Natural killer cell (primary cell): Measurements from ENCODE around the gene S100A7A. TPM values are rescaled to one million over a fixed set of nuclear protein-coding genes. Genes with fewer than 3 reads are reported as not detected.

Experiments
- ATAC-seq, 3 donors: fragments of 150-1000 bp in 2 of 3; fragments of 200-7000 bp in 1 of 3; cut with Tn5 transposase; 1 replicate in 1 of 3; 2 replicates in 2 of 3; pipeline ENCODE4 v1.10.0; 2021; ENCODE audit warnings: mild to moderate bottlenecking in 2 of 3, moderate library complexity in 2 of 3
- DNase-seq, 2 donors: peaks; one replicate each; pipeline versions ENCODE4 v3.0.0 to v3.0.0-alpha.2; 2013 to 2021; ENCODE audit warnings: mixed read lengths in 1 of 2
- H3K27ac ChIP-seq: one replicate; pipeline ENCODE4 v1.5.1; 2013; ENCODE audit warnings: mild to moderate bottlenecking, low read length
- H3K27me3 ChIP-seq: one replicate; pipeline ENCODE4 v1.6.1; 2013; ENCODE audit warnings: low read length; ENCODE audit not compliant: control insufficient read depth, insufficient read depth
- H3K36me3 ChIP-seq: one replicate; pipeline ENCODE4 v1.6.1; 2013; ENCODE audit warnings: low read length; ENCODE audit not compliant: control insufficient read depth, insufficient read depth
- H3K4me1 ChIP-seq: one replicate; pipeline ENCODE4 v1.6.1; 2013; ENCODE audit warnings: low read length; ENCODE audit not compliant: control insufficient read depth, insufficient read depth
- H3K4me3 ChIP-seq: one replicate; pipeline ENCODE4 v1.5.1; 2013; ENCODE audit warnings: low read length
- H3K9me3 ChIP-seq: one replicate; pipeline ENCODE4 v1.6.1; 2013; ENCODE audit warnings: low read length; ENCODE audit not compliant: control insufficient read depth, insufficient read depth
- H3K27ac Mint-ChIP-seq, 2 donors: one replicate each; pipeline ENCODE4 v1.8.0; 2022; ENCODE audit warnings: mild to moderate bottlenecking in 2 of 2, mixed read lengths in 2 of 2, moderate library complexity in 1 of 2
- H3K27me3 Mint-ChIP-seq, 2 donors: one replicate each; pipeline ENCODE4 v1.8.0; 2022; ENCODE audit warnings: low read depth in 2 of 2, mixed read lengths in 2 of 2
- H3K36me3 Mint-ChIP-seq: one replicate; pipeline ENCODE4 v1.8.0; 2022; ENCODE audit warnings: mixed read lengths
- H3K4me1 Mint-ChIP-seq, 2 donors: one replicate each; pipeline ENCODE4 v1.8.0; 2022; ENCODE audit warnings: mixed read lengths in 2 of 2
- H3K4me3 Mint-ChIP-seq: one replicate; pipeline ENCODE4 v1.8.0; 2022; ENCODE audit warnings: mild to moderate bottlenecking, moderate library complexity, mixed read lengths
- H3K9me3 Mint-ChIP-seq, 2 donors: one replicate each; pipeline ENCODE4 v1.8.0; 2022; ENCODE audit warnings: mixed read lengths in 2 of 2
- CTCF ChIP-seq: fragments of 200-600 bp; IDR thresholded peaks from one replicate; pipeline ENCODE4 v1.8.0; 2022; ENCODE audit warnings: antibody characterized with exemption
- WGBS: methylation state at CpG from one replicate; pipeline ENCODE4 v1.1.7; 2013; ENCODE audit warnings: missing lambda C conversion rate; ENCODE audit not compliant: insufficient coverage; 5-methylcytosine and 5-hydroxymethylcytosine counted together
- intact Hi-C: fragments of 100-400 bp; cut with micrococcal nuclease; formaldehyde crosslinking; loops from one replicate; pipeline ENCODE4 v1.14.2; 2022
- total RNA-seq, 4 donors: library from RNA; stranded (reverse); fragments of 120-200 nt in 1 of 4; gene quantifications; one replicate each; pipeline versions ENCODE4 v1.2.3 to v1.2.4, GENCODE V29; 2013 to 2022

The S100A7A gene
- total RNA-seq, 3 donors from 2014 or later (not counting 1 experiment from before 2014, with no cell fraction given) = not detected

GRCh38 chr1:153387001-153387400 is 29.3 kb upstream of the S100A7A start:
- WGBS = 89% methylated on average over 4 of the region's 4 CpGs
- Histone ChIP-seq H3K27me3 (no peaks in the 10 kb centered on the region), H3K4me1 (no peaks in the 10 kb centered on the region), H3K9me3 (no peaks in the 10 kb centered on the region), H3K4me3 (no peak overlapping the region), H3K27ac (no peak overlapping the region), H3K36me3 (no peaks in the 10 kb centered on the region)
- intact Hi-C loops = no loop called here
- H3K27ac Mint-ChIP-seq = no peak overlapping the region
- H3K27me3 Mint-ChIP-seq = peaks cover 14 to 22% of the 10 kb centered on the region in 2 donors
- DNase-seq = no peak
- H3K4me1 Mint-ChIP-seq = no peaks in the 10 kb centered on the region
- H3K36me3 Mint-ChIP-seq = no peaks in the 10 kb centered on the region
- H3K9me3 Mint-ChIP-seq = no peaks in the 10 kb centered on the region
- no peak overlapping the region for H3K4me3 Mint-ChIP-seq
- TF ChIP-seq CTCF = no peak
- no peak for ATAC-seq

DNA sequence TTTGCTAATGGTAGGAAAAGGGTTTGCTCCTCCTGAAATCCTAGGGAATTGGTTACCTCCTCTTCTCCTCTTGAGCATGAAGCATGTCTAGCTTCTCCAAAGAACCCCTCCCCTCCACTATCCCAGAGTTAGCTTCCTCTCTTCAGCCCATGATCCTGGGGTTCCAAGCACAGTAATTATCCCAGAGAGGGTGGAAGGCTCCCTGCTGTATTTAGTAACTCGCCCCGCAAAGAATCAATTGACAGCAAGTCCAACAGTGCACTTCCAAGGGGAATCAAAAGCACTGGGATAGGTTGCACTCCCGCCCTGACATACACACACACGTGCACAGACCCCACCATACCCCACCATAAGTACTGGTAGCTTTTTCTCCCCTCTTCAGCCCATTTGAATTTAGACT is 28.5 kb upstream of the S100A7A start:
- H3K4me1 Mint-ChIP-seq = no peaks in the 10 kb centered on the region
- H3K27ac Mint-ChIP-seq = no peak overlapping the region
- Histone ChIP-seq H3K27me3 (no peaks in the 10 kb centered on the region), H3K4me1 (no peaks in the 10 kb centered on the region), H3K4me3 (no peak overlapping the region), H3K27ac (no peak overlapping the region), H3K36me3 (no peaks in the 10 kb centered on the region), H3K9me3 (no peaks in the 10 kb centered on the region)
- H3K4me3 Mint-ChIP-seq = no peak overlapping the region
- peaks cover 10 to 21% of the 10 kb centered on the region in 2 donors for H3K27me3 Mint-ChIP-seq
- no peaks in the 10 kb centered on the region for H3K9me3 Mint-ChIP-seq
- 86% methylated on average over 4 of the region's 4 CpGs for WGBS
- no peak for TF ChIP-seq CTCF
- intact Hi-C loops = no loop called here
- no peak for ATAC-seq
- H3K36me3 Mint-ChIP-seq = no peaks in the 10 kb centered on the region
- no peak for DNase-seq

- ATAC-seq = no peak
- no peak for TF ChIP-seq CTCF
- Histone ChIP-seq H3K27ac (no peak overlapping the region), H3K4me3 (no peak overlapping the region), H3K27me3 (no peaks in the 10 kb centered on the region), H3K9me3 (no peaks in the 10 kb centered on the region), H3K36me3 (no peaks in the 10 kb centered on the region), H3K4me1 (no peaks in the 10 kb centered on the region)
- no CpG with 5 or more reads among the region's 1 CpG for WGBS
- no peaks in the 10 kb centered on the region for H3K4me1 Mint-ChIP-seq
- H3K9me3 Mint-ChIP-seq = no peaks in the 10 kb centered on the region
- H3K36me3 Mint-ChIP-seq = no peaks in the 10 kb centered on the region
- H3K27ac Mint-ChIP-seq = no peak overlapping the region
- H3K27me3 Mint-ChIP-seq = peaks cover 18 to 20% of the 10 kb centered on the region in 2 donors
- intact Hi-C loops = no loop called here
- H3K4me3 Mint-ChIP-seq = no peak overlapping the region
- DNase-seq = no peak
Measured at GRCh38 chr1:153389401-153389800, 26.9 kb upstream of the S100A7A start.
